Suprapubic skin (tissue), 4 donors: ENCODE results near the gene TARDBP.

Experiments
- CTCF ChIP-seq, 2 donors: fragments of 200-600 bp in 1 of 2; fragments of 450-650 bp in 1 of 2; sonication (generic) in 1 of 2; IDR thresholded peaks; one replicate each; pipeline ENCODE4 v1.5.1; 2016 to 2019; ENCODE audit warnings: antibody characterized with exemption in 2 of 2, mild to moderate bottlenecking in 1 of 2, moderate library complexity in 1 of 2
- EP300 ChIP-seq: sonication (generic); formaldehyde crosslinking; IDR thresholded peaks from one replicate; pipeline ENCODE4 v1.6.1; 2017; ENCODE audit warnings: antibody characterized with exemption
- POLR2A ChIP-seq, 2 donors: fragments of 450-650 bp; IDR thresholded peaks; one replicate each; pipeline ENCODE4 v1.6.1; 2017; ENCODE audit warnings: antibody characterized with exemption in 2 of 2, mild to moderate bottlenecking in 2 of 2, moderate library complexity in 2 of 2
- POLR2AphosphoS5 ChIP-seq, 3 donors: sonication (generic); formaldehyde crosslinking; IDR thresholded peaks; one replicate each; pipeline ENCODE4 v1.6.1; 2017; ENCODE audit warnings: antibody characterized with exemption in 3 of 3

GRCh38 chr1:11061652-11062365, 49.4 kb downstream of the TARDBP start:
- TF ChIP-seq CTCF (IDR thresholded peaks at IDR 0.05) (no peak), EP300 (no peak), POLR2AphosphoS5 (IDR thresholded peaks at IDR 0.05) (no peak), POLR2A (IDR thresholded peaks at IDR 0.05) (no peak)
